HepG2 (cell line): ENCODE results near the gene MEI1. TPM values are rescaled to one million over a fixed set of nuclear protein-coding genes. Genes with fewer than 3 reads are reported as not detected.

Experiments
- ATAC-seq: fragments of 200-7000 bp; cut with Tn5 transposase; 3 replicates; pipeline ENCODE4 v1.9.1; 2020; ENCODE audit warnings: mild to moderate bottlenecking, moderate library complexity
- BruUV-seq: library from RNA; stranded (reverse); fragments of 400-500 nt; replicated peaks from 2 replicates; lab custom pipeline; 2021; lab: Mats Ljungman, UMichigan
- CTCF ChIA-PET: fragments of 300-600 bp; formaldehyde crosslinking; extraction: SDS; loops from one replicate; lab custom pipeline; 2021; ENCODE audit warnings: low total read pairs, inconsistent platforms, low intra/inter-chr PET ratio; lab: Yijun Ruan, JAX
- POLR2A ChIA-PET: fragments of 350-600 bp; sonication (Branson Sonifier 250); formaldehyde crosslinking; loops from one replicate; lab custom pipeline; 2020; ENCODE audit warnings: antibody characterized with exemption, inconsistent platforms; lab: Yijun Ruan, JAX
- DNase-seq: peaks from one replicate; pipeline ENCODE4 v3.0.0-alpha.2; 2015; ENCODE audit warnings: low spot score
- FAIRE-seq: peaks from 3 replicates; lab custom pipeline; 2011; peaks lifted over from hg19 to GRCh38; lab: Jason Lieb, UNC
- H2AFZ ChIP-seq: one replicate; pipeline ENCODE4 v1.6.1; 2011; ENCODE audit warnings: low read length, inconsistent platforms
- H3K27ac ChIP-seq: fragments of 300-600 bp; 3 replicates; pipeline ENCODE4 v1.8.0; 2011; ENCODE audit warnings: mixed run types, mild to moderate bottlenecking, mixed read lengths, low read length, inconsistent platforms; ENCODE audit not compliant: insufficient read depth; ENCODE audit errors: extremely low read length
- H3K27me3 ChIP-seq, 2 experiments: fragments of 200-600 bp in 1 of 2; 2 replicates in 1 of 2; 3 replicates in 1 of 2; pipeline versions ENCODE4 v1.6.0 to v1.8.0; 2011; ENCODE audit warnings: low read length in 2 of 2, mild to moderate bottlenecking in 2 of 2, moderate library complexity in 2 of 2, inconsistent platforms in 1 of 2; ENCODE audit not compliant: insufficient read depth in 2 of 2, control insufficient read depth in 1 of 2
- H3K36me3 ChIP-seq, 2 experiments: fragments of 200-600 bp in 1 of 2; replicated peaks in 1 of 2; 2 replicates in 1 of 2; 3 replicates in 1 of 2; pipeline versions ENCODE4 v1.5.1 to v1.8.0; 2011; ENCODE audit warnings: low read length in 2 of 2, inconsistent platforms in 1 of 2; ENCODE audit not compliant: insufficient read depth in 2 of 2, control insufficient read depth in 1 of 2
- H3K4me1 ChIP-seq: 2 replicates; pipeline ENCODE4 v1.5.1; 2012; ENCODE audit warnings: low read length, inconsistent platforms; ENCODE audit not compliant: insufficient read depth
- H3K4me2 ChIP-seq: 2 replicates; pipeline ENCODE4 v1.6.0; 2011; ENCODE audit warnings: low read depth, low read length, inconsistent platforms
- H3K4me3 ChIP-seq, 3 experiments: fragments of 200-600 bp in 1 of 3; sonication (generic), shearing (Covaris generic) in 1 of 3; replicated peaks in 1 of 3; 2 replicates each; pipeline ENCODE4 v1.5.1; 2011 to 2016; ENCODE audit warnings: low read length in 3 of 3, inconsistent platforms in 2 of 3, low read depth in 2 of 3, mild to moderate bottlenecking in 2 of 3, control low read depth in 1 of 3, mixed read lengths in 1 of 3; ENCODE audit not compliant: insufficient read depth in 1 of 3
- H3K79me2 ChIP-seq: one replicate; pipeline ENCODE4 v1.6.1; 2011; ENCODE audit warnings: low read length, inconsistent platforms; ENCODE audit not compliant: insufficient read depth
- H3K9ac ChIP-seq: 2 replicates; pipeline ENCODE4 v1.6.0; 2011; ENCODE audit warnings: mild to moderate bottlenecking, low read depth, low read length, inconsistent platforms; ENCODE audit not compliant: insufficient read depth
- H3K9me3 ChIP-seq: 2 replicates; pipeline ENCODE4 v1.5.1; 2012; ENCODE audit warnings: mild to moderate bottlenecking, low read length
- H4K20me1 ChIP-seq: 2 replicates; pipeline ENCODE4 v1.6.0; 2011; ENCODE audit warnings: inconsistent platforms, mild to moderate bottlenecking, low read length, moderate library complexity; ENCODE audit not compliant: insufficient read depth
- HHEX ChIP-seq: IDR thresholded peaks from 2 replicates; pipeline ENCODE4 v1.6.1; 2016; ENCODE audit warnings: control low read depth
- PRDM15 ChIP-seq: sonication (generic); formaldehyde crosslinking; IDR thresholded peaks from 2 replicates; pipeline ENCODE4 v1.4.0; 2020; ENCODE audit warnings: missing genetic modification reagents
- REL ChIP-seq: sonication (generic); formaldehyde crosslinking; conservative IDR thresholded peaks from 2 replicates; pipeline ENCODE4 v1.8.0; 2022; ENCODE audit warnings: mild to moderate bottlenecking, missing genetic modification reagents, moderate library complexity
- SP5 ChIP-seq: IDR thresholded peaks from 2 replicates; pipeline ENCODE4 v1.6.1; 2016; ENCODE audit warnings: low read depth, borderline replicate concordance
- TMF1 ChIP-seq: sonication (generic); formaldehyde crosslinking; IDR thresholded peaks from 2 replicates; pipeline ENCODE4 v1.8.1; 2022; ENCODE audit warnings: low read depth, missing genetic modification reagents
- YEATS4 ChIP-seq: sonication (generic); formaldehyde crosslinking; IDR thresholded peaks from 2 replicates; pipeline ENCODE4 v1.4.0; 2020; ENCODE audit warnings: missing genetic modification reagents, borderline replicate concordance
- ZNF329 ChIP-seq: sonication (generic); formaldehyde crosslinking; IDR thresholded peaks from 2 replicates; pipeline ENCODE4 v1.9.0; 2021; ENCODE audit warnings: low read depth, mild to moderate bottlenecking, missing genetic modification reagents
- ZNF383 ChIP-seq: sonication (generic); formaldehyde crosslinking; IDR thresholded peaks from 2 replicates; pipeline ENCODE4 v1.4.0; 2020; ENCODE audit warnings: missing genetic modification reagents, mild to moderate bottlenecking, borderline replicate concordance
- ZNF747 ChIP-seq: sonication (generic); formaldehyde crosslinking; IDR thresholded peaks from 2 replicates; pipeline ENCODE4 v1.8.1; 2023; ENCODE audit warnings: missing genetic modification reagents, mild to moderate bottlenecking, borderline replicate concordance
- WGBS: methylation state at CpG from one replicate; pipeline ENCODE4 v1.1.6; 2017; ENCODE audit warnings: low lambda C conversion rate; 5-methylcytosine and 5-hydroxymethylcytosine counted together
- in situ Hi-C: cut with HindIII; loops from 2 replicates; pipeline ENCODE4 v1.10.0; 2017; ENCODE audit warnings: low pct_unique_long_range_greater_than_20kb; ENCODE audit not compliant: extremely low pct_ligation_motif_present
- intact Hi-C: fragments of 100-400 bp; cut with micrococcal nuclease; formaldehyde crosslinking; loops from one replicate; pipeline ENCODE4 v1.10.0; 2022; ENCODE audit not compliant: unreplicated experiment
- polyA plus RNA-seq, 8 experiments: library from polyadenylated mRNA; depleted of rRNA in 3 of 8; stranded (reverse) in 7 of 8; unstranded in 1 of 8; fragments of >200 nt; fragmentation: Illumina TruSeq in 4 of 8; extraction: Trizol in 4 of 8; gene quantifications; 2 replicates each; pipeline versions ENCODE4 v1.2.1 to v1.2.3, GENCODE V29; 2011 to 2016; ENCODE audit warnings: low read depth in 4 of 8, missing spikeins in 1 of 8, mixed read lengths in 1 of 8; ENCODE audit not compliant: insufficient read depth in 1 of 8
- total RNA-seq, 5 experiments: library from RNA; depleted of rRNA; stranded (reverse); fragments of >200 nt; fragmentation: Illumina TruSeq; extraction: Trizol; gene quantifications; 2 replicates each; pipeline ENCODE4 v1.2.3, GENCODE V29; 2016; ENCODE audit warnings: low read depth in 1 of 5
- TF ChIP-seq, protein P1 (sequence below): sonication (generic); formaldehyde crosslinking; IDR thresholded peaks from 2 replicates; pipeline ENCODE4 v1.5.1; 2020; ENCODE audit warnings: missing genetic modification reagents, mild to moderate bottlenecking, borderline replicate concordance
- TF ChIP-seq, protein P2 (sequence below): sonication (generic); formaldehyde crosslinking; IDR thresholded peaks from 2 replicates; pipeline ENCODE4 v1.4.0; 2020; ENCODE audit warnings: mild to moderate bottlenecking, missing genetic modification reagents
- TF ChIP-seq, protein P3 (sequence below): sonication (generic); formaldehyde crosslinking; IDR thresholded peaks from 2 replicates; pipeline ENCODE4 v1.4.0; 2020; ENCODE audit warnings: missing genetic modification reagents
- TF ChIP-seq, protein P4 (sequence below): sonication (generic); formaldehyde crosslinking; IDR thresholded peaks from 2 replicates; pipeline ENCODE4 v1.5.1; 2020; ENCODE audit warnings: missing genetic modification reagents, mild to moderate bottlenecking, borderline replicate concordance

Gene MEI1
- total and polyA plus RNA-seq, 2 of the 13 experiments (the other 11 are each of a cell fraction or from before 2014, with no cell fraction given) = 0.75 to 1.9 TPM

- Histone ChIP-seq H3K9me3 (no peaks in the 10 kb centered on the region), H4K20me1 (no peaks in the 10 kb centered on the region), H3K4me1 (peaks cover 16% of the 10 kb centered on the region), H3K27ac (no peak overlapping the region), H3K79me2 (no peaks in the 10 kb centered on the region), H3K36me3 (no peaks in the 10 kb centered on the region; a peak in 1 of 5 replicates), H3K27me3 (no peaks in the 10 kb centered on the region), H3K4me2 (peak overlapping the region; percentile 82), H2AFZ (peak overlapping the region; percentile 70), H3K9ac (peak overlapping the region; percentile 47), H3K4me3 (peak overlapping the region; percentile 45 to 66 (median 53); a peak in 4 of 6 replicates)
- peak; percentile 81 for DNase-seq
- in situ Hi-C loops = loop anchor here (5.0 kb wide), 1 partner anchor 245 kb away; no protein-coding TSS in a partner anchor
- FAIRE-seq = peak; percentile 55
- BruUV-seq = no TSS peak
- CTCF ChIA-PET = interaction anchor here (0.9 to 1.8 kb wide), 3 partner anchors 49 to 260 kb away, joined by 3 to 22 read pairs (median 4); no protein-coding TSS in a partner anchor
- peak; percentile 91 for ATAC-seq
- 0% methylated on average over 2 of the region's 12 CpGs for WGBS
- POLR2A ChIA-PET = interaction anchor here (0.6 to 2.0 kb wide), 10 partner anchors 9 to 678 kb away, joined by 3 to 29 read pairs (median 4); partner anchors contain the start of genes CCDC134, CENPM, DESI1 and SNU13
- intact Hi-C loops = loop anchor here (1.0 to 10.0 kb wide), 4 partner anchors 160 to 418 kb away; no protein-coding TSS in a partner anchor
- TF ChIP-seq ZNF383 (no peak), ZNF329 (no peak), ZNF747 (CRISPR knock-in tag) (0 out of 2 replicates have a peak, but pooled peaks have one; percentile 31), SP5 (CRISPR knock-in tag) (0 out of 2 replicates have a peak, but pooled peaks have one; percentile 30), REL (CRISPR knock-in tag) (no peak), PRDM15 (no peak), TMF1 (CRISPR knock-in tag) (no peak), YEATS4 (no peak; the same call in 1 of the 2 replicates), HHEX (CRISPR knock-in tag) (no peak)
- TF ChIP-seq, protein P1, sequence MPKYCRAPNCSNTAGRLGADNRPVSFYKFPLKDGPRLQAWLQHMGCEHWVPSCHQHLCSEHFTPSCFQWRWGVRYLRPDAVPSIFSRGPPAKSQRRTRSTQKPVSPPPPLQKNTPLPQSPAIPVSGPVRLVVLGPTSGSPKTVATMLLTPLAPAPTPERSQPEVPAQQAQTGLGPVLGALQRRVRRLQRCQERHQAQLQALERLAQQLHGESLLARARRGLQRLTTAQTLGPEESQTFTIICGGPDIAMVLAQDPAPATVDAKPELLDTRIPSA = no peak
- TF ChIP-seq, protein P2, sequence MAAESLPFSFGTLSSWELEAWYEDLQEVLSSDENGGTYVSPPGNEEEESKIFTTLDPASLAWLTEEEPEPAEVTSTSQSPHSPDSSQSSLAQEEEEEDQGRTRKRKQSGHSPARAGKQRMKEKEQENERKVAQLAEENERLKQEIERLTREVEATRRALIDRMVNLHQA (CRISPR knock-in tag) = no peak
- TF ChIP-seq, protein P3, sequence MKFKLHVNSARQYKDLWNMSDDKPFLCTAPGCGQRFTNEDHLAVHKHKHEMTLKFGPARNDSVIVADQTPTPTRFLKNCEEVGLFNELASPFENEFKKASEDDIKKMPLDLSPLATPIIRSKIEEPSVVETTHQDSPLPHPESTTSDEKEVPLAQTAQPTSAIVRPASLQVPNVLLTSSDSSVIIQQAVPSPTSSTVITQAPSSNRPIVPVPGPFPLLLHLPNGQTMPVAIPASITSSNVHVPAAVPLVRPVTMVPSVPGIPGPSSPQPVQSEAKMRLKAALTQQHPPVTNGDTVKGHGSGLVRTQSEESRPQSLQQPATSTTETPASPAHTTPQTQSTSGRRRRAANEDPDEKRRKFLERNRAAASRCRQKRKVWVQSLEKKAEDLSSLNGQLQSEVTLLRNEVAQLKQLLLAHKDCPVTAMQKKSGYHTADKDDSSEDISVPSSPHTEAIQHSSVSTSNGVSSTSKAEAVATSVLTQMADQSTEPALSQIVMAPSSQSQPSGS (CRISPR knock-in tag) = 0 out of 2 replicates have a peak, but pooled peaks have one; percentile 47
- TF ChIP-seq, protein P4, sequence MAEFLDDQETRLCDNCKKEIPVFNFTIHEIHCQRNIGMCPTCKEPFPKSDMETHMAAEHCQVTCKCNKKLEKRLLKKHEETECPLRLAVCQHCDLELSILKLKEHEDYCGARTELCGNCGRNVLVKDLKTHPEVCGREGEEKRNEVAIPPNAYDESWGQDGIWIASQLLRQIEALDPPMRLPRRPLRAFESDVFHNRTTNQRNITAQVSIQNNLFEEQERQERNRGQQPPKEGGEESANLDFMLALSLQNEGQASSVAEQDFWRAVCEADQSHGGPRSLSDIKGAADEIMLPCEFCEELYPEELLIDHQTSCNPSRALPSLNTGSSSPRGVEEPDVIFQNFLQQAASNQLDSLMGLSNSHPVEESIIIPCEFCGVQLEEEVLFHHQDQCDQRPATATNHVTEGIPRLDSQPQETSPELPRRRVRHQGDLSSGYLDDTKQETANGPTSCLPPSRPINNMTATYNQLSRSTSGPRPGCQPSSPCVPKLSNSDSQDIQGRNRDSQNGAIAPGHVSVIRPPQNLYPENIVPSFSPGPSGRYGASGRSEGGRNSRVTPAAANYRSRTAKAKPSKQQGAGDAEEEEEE (CRISPR knock-in tag) = no peak
Measured at GRCh38 chr22:41697126-41697775, 2.1 kb upstream of the MEI1 start.
